Hematopoietic multipotent progenitor cell treated with erythropoietin and hydrocortisone succinate and interleukin-3 and kit ligand, for 8 days (in vitro differentiated cells): ENCODE results near the gene ETF1.

Experiments used
- DNase-seq: peaks from one replicate; pipeline ENCODE4 v3.0.0-alpha.2; 2015

ETF1 gene

GRCh38 chr5:138560971-138561370, 17.9 kb upstream of the ETF1 start:
- DNase-seq = no peak

- DNase-seq = no peak
Observed at GRCh38 chr5:138559937-138560336, 16.9 kb upstream of the ETF1 start.

- DNase-seq = no peak
Observed at GRCh38 chr5:138557677-138558076, 14.6 kb upstream of the ETF1 start.

- no peak for DNase-seq
Observed at GRCh38 chr5:138554143-138554542, 11.1 kb upstream of the ETF1 start.

DNA sequence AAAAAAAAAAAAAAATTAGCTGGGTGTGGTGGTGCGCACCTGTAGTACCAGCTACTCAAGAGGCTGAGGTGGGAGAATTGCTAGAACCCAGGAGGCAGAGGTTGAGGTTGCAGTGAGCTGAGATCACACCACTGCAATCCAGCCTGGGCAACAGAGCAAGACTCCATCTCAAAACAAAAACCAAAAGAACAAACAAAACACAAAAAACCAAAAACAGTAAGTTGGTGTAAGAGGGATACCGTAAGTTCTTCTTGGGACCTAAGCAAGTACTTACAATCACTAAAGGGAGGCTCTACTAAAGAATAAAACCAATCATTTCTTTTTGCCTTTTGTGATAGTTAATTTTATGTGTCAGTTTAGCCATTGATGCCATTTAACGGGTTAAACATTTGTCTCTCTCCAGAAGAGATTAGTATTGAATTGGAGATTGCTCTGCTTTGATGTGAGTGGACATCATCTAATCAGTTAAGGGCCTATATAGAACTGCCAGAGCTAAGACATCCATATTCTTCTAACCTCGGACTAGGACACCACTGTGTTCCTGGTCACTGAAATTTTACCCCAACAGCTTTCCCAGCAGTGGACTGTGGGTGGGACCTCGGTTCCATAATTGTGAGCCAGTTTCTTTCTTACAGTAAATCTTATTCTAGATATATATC, 10.5 kb upstream of the ETF1 start:
- no peak for DNase-seq

DNA sequence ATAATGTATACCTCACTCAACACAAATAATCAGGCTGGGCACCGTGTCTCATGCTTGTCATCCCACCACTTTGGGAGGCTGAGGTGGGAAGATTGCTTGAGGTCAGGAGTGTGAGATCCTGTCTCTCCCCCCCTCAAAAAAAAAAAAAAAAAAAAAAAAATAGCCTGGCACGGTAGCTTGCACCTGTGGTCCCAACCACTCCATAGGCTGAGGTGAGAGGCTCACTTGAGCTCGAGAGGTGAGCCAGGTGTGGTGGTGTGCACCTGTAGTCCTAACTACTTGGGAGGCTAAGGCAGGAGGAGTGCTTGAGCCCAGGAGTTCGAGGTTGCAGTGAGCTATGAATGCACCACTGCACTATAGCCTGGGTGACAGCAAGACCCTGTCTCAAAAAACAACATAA, 9.6 kb upstream of the ETF1 start:
- DNase-seq = no peak

GRCh38 chr5:138549414-138549813, 6.4 kb upstream of the ETF1 start:
- DNase-seq = no peak

DNA sequence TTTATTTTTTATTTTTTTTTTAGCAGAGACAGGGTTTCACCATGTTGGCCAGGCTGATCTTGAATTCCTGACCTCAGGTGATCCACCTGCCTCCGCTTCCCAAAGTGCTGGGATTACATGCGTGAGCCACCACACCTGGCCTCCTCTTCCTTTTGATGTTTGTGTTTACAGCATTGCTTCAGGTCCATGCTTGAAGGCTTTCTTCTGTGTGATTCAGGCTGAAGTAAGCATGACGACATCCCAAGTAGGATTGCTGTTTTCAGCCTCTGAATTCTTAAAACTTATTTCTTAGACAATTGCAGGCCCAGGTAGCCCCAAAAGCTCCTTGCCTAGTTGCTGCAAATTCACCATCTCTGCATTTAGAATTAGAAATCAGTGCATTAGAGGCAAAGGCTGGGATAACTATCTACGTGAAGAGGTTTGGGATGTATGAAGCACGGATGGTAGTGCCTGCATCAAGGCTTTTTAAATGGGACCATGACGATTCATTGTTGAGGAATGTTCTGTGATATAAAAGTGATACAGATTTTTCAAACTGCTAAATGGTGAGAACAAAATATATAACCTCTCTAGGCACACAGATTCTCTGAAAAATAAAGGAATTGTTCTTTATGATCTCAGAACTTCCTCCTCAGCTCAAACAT, 3.0 kb upstream of the ETF1 start:
- DNase-seq = no peak

GRCh38 chr5:138544181-138545134, 1.4 kb upstream of the ETF1 start:
- peak; percentile 35 for DNase-seq

- no peak for DNase-seq
Observed at GRCh38 chr5:138543730-138544104, 681 bp upstream of the ETF1 start.

- DNase-seq = no peak
Observed at GRCh38 chr5:138542180-138542955, 668 bp downstream of the ETF1 start.

GRCh38 chr5:138541511-138542179, 1.4 kb downstream of the ETF1 start:
- peak; percentile 74 for DNase-seq

GRCh38 chr5:138539791-138540190, 3.2 kb downstream of the ETF1 start:
- DNase-seq = no peak

GRCh38 chr5:138538943-138539627, 4.0 kb downstream of the ETF1 start:
- DNase-seq = peak; percentile 54

DNA sequence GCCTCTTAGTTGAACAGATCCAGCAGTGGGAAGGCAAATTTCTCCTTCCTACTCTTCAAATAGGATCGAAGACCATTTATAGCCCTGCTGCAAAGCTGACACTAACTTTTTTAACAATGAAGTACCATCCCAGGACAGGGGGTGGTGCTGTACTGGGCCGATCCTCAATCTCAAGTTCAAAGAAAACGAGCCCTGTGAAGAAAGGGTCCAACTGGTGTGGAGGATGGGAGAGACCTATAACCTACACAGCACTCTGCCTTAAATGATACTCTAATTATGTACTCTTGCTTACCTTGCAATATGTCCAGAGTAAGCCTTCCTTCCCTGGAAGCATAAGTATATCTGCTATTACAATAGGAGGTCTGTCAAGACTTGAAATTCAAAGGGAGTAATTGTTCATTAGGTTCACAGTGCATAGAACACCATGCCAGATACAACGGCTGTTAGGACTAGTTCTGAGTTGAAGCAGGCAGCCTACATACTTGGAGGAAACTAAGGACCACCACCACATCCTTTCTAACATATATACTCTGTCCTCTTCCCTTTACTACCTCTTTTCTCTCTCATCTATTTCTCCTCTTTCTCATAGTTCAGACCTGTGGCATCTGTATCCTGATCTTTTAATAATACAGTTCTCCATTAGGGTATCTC, 6.2 kb downstream of the ETF1 start:
- DNase-seq = peak; percentile 41

- peak; percentile 18 for DNase-seq
Observed at GRCh38 chr5:138536215-138536614, 6.8 kb downstream of the ETF1 start.

GRCh38 chr5:138533973-138534941, 8.8 kb downstream of the ETF1 start:
- no peak for DNase-seq

DNA sequence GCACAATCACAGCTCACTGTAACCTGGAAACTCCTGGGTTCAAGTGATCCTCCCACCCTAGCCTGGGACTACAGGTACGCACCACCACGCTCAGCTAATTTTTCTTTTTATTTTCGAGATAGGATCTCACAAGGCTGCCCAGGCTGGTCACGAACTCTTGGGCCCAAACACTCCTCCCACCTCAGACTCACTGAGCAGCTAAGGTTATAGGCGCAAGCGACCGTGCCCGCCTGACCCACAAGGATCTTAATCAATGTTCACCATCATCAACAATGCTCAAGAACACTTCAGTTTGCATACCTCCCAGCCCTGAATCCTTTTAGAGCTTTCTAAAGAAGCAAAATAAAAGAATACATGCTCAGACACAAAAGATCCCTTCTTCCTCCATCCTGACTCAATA, 13.2 kb downstream of the ETF1 start:
- DNase-seq = no peak

- no peak for DNase-seq
Observed at GRCh38 chr5:138528744-138529469, 14.1 kb downstream of the ETF1 start.
